ENCODE results near the gene TMEM184C.

- no peak for TF ChIP-seq POLR2A (IDR thresholded peaks at IDR 0.05)
- TF ChIP-seq, protein P1, sequence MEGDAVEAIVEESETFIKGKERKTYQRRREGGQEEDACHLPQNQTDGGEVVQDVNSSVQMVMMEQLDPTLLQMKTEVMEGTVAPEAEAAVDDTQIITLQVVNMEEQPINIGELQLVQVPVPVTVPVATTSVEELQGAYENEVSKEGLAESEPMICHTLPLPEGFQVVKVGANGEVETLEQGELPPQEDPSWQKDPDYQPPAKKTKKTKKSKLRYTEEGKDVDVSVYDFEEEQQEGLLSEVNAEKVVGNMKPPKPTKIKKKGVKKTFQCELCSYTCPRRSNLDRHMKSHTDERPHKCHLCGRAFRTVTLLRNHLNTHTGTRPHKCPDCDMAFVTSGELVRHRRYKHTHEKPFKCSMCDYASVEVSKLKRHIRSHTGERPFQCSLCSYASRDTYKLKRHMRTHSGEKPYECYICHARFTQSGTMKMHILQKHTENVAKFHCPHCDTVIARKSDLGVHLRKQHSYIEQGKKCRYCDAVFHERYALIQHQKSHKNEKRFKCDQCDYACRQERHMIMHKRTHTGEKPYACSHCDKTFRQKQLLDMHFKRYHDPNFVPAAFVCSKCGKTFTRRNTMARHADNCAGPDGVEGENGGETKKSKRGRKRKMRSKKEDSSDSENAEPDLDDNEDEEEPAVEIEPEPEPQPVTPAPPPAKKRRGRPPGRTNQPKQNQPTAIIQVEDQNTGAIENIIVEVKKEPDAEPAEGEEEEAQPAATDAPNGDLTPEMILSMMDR (IDR thresholded peaks at IDR 0.05): no peak
Observed at GRCh38 chr4:147581606-147582350, 35.4 kb upstream of the TMEM184C start.

Measured in breast epithelium (tissue), 3 donors.